WTC11 (cell line): ENCODE measurements around the gene TRPM4. TPM values are rescaled to one million over a fixed set of nuclear protein-coding genes. Genes with fewer than 3 reads are reported as not detected.
A peak's percentile ranks its signal among the peaks of the same experiment; 100 is the strongest.

ENCODE experiments used
- ATAC-seq: fragments of 200-7000 bp; cut with Tn5 transposase; 2 replicates; pipeline ENCODE4 v1.10.0; 2021; ENCODE audit warnings: mild to moderate bottlenecking, moderate library complexity
- CTCF ChIA-PET: fragments of 300-600 bp; sonication (Branson Sonifier 250); formaldehyde crosslinking; loops from one replicate; lab custom pipeline; 2021; ENCODE audit warnings: antibody characterized with exemption; lab: Charles Lee
- POLR2A ChIA-PET: fragments of 350-600 bp; sonication (Branson Sonifier 250); formaldehyde crosslinking; loops from one replicate; lab custom pipeline; 2021; ENCODE audit warnings: antibody characterized with exemption; lab: Charles Lee
- DNase-seq: peaks from one replicate; pipeline ENCODE4 v3.0.0; 2021; ENCODE audit warnings: low spot score
- H3K27ac Mint-ChIP-seq: 2 replicates; pipeline ENCODE4 v1.8.0; 2021; ENCODE audit warnings: mixed read lengths
- H3K27me3 Mint-ChIP-seq: 2 replicates; pipeline ENCODE4 v1.8.0; 2021; ENCODE audit warnings: low read depth, mild to moderate bottlenecking, moderate library complexity, mixed read lengths
- H3K36me3 Mint-ChIP-seq: 2 replicates; pipeline ENCODE4 v1.8.0; 2021; ENCODE audit warnings: mixed read lengths
- H3K4me1 Mint-ChIP-seq: 2 replicates; pipeline ENCODE4 v1.8.0; 2022; ENCODE audit warnings: mixed read lengths
- H3K4me3 Mint-ChIP-seq: 2 replicates; pipeline ENCODE4 v1.8.0; 2021; ENCODE audit warnings: mild to moderate bottlenecking, moderate library complexity, mixed read lengths
- H3K9me3 Mint-ChIP-seq: 2 replicates; pipeline ENCODE4 v1.8.0; 2021; ENCODE audit warnings: mixed read lengths
- EMX1 ChIP-seq: fragments of 250-450 bp; sonication (Bioruptor Pico); IDR thresholded peaks from 2 replicates; pipeline ENCODE4 v1.8.0; 2021; ENCODE audit warnings: mild to moderate bottlenecking
- ESRRA ChIP-seq: sonication (generic); formaldehyde crosslinking; IDR thresholded peaks from 2 replicates; pipeline ENCODE4 v1.8.1; 2022; ENCODE audit warnings: mild to moderate bottlenecking, missing genetic modification reagents, borderline replicate concordance
- GRHL2 ChIP-seq: fragments of 250-450 bp; sonication (Bioruptor Pico); IDR thresholded peaks from 2 replicates; pipeline ENCODE4 v1.8.0; 2022; ENCODE audit warnings: mild to moderate bottlenecking, moderate library complexity; ENCODE audit not compliant: insufficient replicate concordance, severe bottlenecking
- KAT7 ChIP-seq: sonication (generic); formaldehyde crosslinking; IDR thresholded peaks from 2 replicates; pipeline ENCODE4 v1.8.1; 2023; ENCODE audit warnings: missing genetic modification reagents, mild to moderate bottlenecking, borderline replicate concordance
- MYBL2 ChIP-seq: sonication (generic); formaldehyde crosslinking; IDR thresholded peaks from 2 replicates; pipeline ENCODE4 v1.8.1; 2023; ENCODE audit warnings: mild to moderate bottlenecking, moderate library complexity, missing genetic modification reagents
- NFE2L1 ChIP-seq: sonication (generic); formaldehyde crosslinking; IDR thresholded peaks from 2 replicates; pipeline ENCODE4 v1.8.1; 2023; ENCODE audit warnings: missing genetic modification reagents
- OVOL2 ChIP-seq: fragments of 250-450 bp; sonication (Bioruptor Pico); IDR thresholded peaks from 2 replicates; pipeline ENCODE4 v1.9.0; 2021; ENCODE audit warnings: mild to moderate bottlenecking, borderline replicate concordance
- PRRX2 ChIP-seq: fragments of 250-450 bp; sonication (Bioruptor Pico); IDR thresholded peaks from 2 replicates; pipeline ENCODE4 v1.8.0; 2021; ENCODE audit warnings: mild to moderate bottlenecking
- TP53 ChIP-seq: sonication (generic); formaldehyde crosslinking; IDR thresholded peaks from 2 replicates; pipeline ENCODE4 v1.8.1; 2023; ENCODE audit warnings: mild to moderate bottlenecking, missing genetic modification reagents
- ZNF423 ChIP-seq: fragments of 250-450 bp; sonication (Bioruptor Pico); IDR thresholded peaks from 2 replicates; pipeline ENCODE4 v2.1.2; 2022; ENCODE audit warnings: mild to moderate bottlenecking, moderate library complexity
- ZNF671 ChIP-seq: fragments of 250-450 bp; sonication (Bioruptor Pico); IDR thresholded peaks from 2 replicates; pipeline ENCODE4 v1.8.0; 2021; ENCODE audit warnings: mild to moderate bottlenecking
- total RNA-seq: library from RNA; stranded (reverse); gene quantifications from 3 replicates; pipeline ENCODE4 v1.2.3, GENCODE V29; 2021
- TF ChIP-seq, protein P1 (sequence below): sonication (generic); formaldehyde crosslinking; conservative IDR thresholded peaks from 2 replicates; pipeline ENCODE4 v1.8.1; 2022; ENCODE audit warnings: mild to moderate bottlenecking, missing genetic modification reagents
- TF ChIP-seq, protein P2 (sequence below): fragments of 200-600 bp; IDR thresholded peaks from 2 replicates; pipeline ENCODE4 v1.8.0; 2022; ENCODE audit warnings: antibody characterized with exemption
- TF ChIP-seq, protein P3 (sequence below): fragments of 250-450 bp; sonication (Bioruptor Pico); conservative IDR thresholded peaks from 2 replicates; pipeline ENCODE4 v1.9.0; 2021; ENCODE audit warnings: mild to moderate bottlenecking
- TF ChIP-seq, protein P4 (sequence below): sonication (generic); formaldehyde crosslinking; IDR thresholded peaks from 2 replicates; pipeline ENCODE4 v1.8.1; 2022; ENCODE audit warnings: mild to moderate bottlenecking, missing genetic modification reagents, moderate library complexity, borderline replicate concordance
- TF ChIP-seq, protein P5 (sequence below): sonication (generic); formaldehyde crosslinking; IDR thresholded peaks from 2 replicates; pipeline ENCODE4 v1.8.1; 2023; ENCODE audit warnings: mild to moderate bottlenecking, missing genetic modification reagents
- TF ChIP-seq, protein P6 (sequence below): sonication (generic); formaldehyde crosslinking; IDR thresholded peaks from 2 replicates; pipeline ENCODE4 v1.8.0; 2022; ENCODE audit warnings: mild to moderate bottlenecking, missing genetic modification reagents
- TF ChIP-seq, protein P7 (sequence below): sonication (generic); formaldehyde crosslinking; IDR thresholded peaks from 2 replicates; pipeline ENCODE4 v1.8.1; 2022; ENCODE audit warnings: mild to moderate bottlenecking, moderate library complexity, missing genetic modification reagents
- TF ChIP-seq, protein P8 (sequence below): sonication (generic); formaldehyde crosslinking; IDR thresholded peaks from 2 replicates; pipeline ENCODE4 v1.8.0; 2023; ENCODE audit warnings: missing genetic modification reagents, mild to moderate bottlenecking, borderline replicate concordance

The TRPM4 gene
- total RNA-seq, 1 experiment from 2014 or later = 15.5 TPM

DNA sequence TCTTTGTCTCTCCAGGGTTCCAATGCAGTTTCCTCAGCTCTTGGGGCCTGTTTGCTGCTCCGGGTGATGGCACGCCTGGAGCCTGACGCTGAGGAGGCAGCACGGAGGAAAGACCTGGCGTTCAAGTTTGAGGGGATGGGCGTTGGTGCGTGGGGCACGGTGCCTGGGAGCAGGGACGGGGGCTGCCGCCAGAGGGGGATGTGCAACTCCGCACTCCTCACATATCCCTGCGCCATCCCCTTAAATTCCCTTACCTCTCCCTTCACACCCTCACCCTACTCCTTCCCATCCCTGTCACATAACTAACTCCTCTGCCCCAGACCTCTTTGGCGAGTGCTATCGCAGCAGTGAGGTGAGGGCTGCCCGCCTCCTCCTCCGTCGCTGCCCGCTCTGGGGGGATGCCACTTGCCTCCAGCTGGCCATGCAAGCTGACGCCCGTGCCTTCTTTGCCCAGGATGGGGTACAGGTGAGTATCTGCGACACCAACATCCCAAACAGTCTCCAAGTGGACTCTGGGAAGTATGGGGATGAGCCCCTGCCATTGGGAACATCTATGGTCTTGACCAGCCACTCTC, 31.1 kb downstream of the TRPM4 start:
- ChIA-PET POLR2A (no interaction called here), CTCF (interaction anchor here (0.7 to 3.4 kb wide), 4 partner anchors 10 to 188 kb away, joined by 3 to 20 read pairs (median 3); no protein-coding TSS in a partner anchor)
- no peak overlapping the region for H3K27ac Mint-ChIP-seq
- TF ChIP-seq, protein P1, sequence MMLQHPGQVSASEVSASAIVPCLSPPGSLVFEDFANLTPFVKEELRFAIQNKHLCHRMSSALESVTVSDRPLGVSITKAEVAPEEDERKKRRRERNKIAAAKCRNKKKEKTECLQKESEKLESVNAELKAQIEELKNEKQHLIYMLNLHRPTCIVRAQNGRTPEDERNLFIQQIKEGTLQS (CRISPR knock-in tag) = no peak
- TF ChIP-seq EMX1 = no peak
- TF ChIP-seq MYBL2 (CRISPR knock-in tag) = no peak
- no peak for TF ChIP-seq OVOL2 (CRISPR knock-in tag)
- no peak for TF ChIP-seq GRHL2 (CRISPR knock-in tag)
- TF ChIP-seq, protein P2, sequence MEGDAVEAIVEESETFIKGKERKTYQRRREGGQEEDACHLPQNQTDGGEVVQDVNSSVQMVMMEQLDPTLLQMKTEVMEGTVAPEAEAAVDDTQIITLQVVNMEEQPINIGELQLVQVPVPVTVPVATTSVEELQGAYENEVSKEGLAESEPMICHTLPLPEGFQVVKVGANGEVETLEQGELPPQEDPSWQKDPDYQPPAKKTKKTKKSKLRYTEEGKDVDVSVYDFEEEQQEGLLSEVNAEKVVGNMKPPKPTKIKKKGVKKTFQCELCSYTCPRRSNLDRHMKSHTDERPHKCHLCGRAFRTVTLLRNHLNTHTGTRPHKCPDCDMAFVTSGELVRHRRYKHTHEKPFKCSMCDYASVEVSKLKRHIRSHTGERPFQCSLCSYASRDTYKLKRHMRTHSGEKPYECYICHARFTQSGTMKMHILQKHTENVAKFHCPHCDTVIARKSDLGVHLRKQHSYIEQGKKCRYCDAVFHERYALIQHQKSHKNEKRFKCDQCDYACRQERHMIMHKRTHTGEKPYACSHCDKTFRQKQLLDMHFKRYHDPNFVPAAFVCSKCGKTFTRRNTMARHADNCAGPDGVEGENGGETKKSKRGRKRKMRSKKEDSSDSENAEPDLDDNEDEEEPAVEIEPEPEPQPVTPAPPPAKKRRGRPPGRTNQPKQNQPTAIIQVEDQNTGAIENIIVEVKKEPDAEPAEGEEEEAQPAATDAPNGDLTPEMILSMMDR = no peak
- no peak for TF ChIP-seq TP53 (CRISPR knock-in tag)
- TF ChIP-seq, protein P3, sequence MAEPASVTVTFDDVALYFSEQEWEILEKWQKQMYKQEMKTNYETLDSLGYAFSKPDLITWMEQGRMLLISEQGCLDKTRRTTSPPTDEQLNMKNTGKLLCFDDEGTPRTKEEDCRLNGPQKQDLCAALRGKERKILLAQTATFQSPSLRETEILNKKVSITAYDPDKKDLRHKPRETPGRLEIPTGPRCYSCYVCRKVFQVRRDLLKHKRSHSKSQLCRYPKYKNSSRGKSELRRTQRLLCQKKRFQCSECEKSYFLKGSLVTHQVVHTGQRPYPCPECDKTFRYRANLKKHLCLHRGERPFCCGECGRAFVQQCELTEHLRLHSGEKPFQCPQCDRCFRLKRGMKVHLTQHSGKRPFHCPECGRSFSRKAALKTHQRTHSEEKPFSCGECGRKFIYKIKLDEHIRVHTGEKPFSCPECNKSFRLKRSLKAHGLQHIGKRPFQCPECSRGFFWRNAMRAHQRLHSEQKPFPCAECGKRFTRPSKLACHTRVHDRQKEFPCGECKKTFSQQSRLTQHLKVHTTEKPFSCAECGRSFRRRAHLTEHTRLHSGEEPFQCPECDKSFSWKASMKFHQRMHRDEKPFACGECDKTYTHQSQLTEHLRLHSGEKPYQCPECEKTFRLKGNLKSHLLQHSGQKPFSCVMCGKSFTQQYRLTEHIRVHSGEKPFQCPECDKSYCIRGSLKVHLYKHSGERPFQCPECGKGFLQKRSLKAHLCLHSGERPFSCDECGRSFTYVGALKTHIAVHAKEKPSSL = no peak
- TF ChIP-seq, protein P4, sequence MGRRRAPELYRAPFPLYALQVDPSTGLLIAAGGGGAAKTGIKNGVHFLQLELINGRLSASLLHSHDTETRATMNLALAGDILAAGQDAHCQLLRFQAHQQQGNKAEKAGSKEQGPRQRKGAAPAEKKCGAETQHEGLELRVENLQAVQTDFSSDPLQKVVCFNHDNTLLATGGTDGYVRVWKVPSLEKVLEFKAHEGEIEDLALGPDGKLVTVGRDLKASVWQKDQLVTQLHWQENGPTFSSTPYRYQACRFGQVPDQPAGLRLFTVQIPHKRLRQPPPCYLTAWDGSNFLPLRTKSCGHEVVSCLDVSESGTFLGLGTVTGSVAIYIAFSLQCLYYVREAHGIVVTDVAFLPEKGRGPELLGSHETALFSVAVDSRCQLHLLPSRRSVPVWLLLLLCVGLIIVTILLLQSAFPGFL (CRISPR knock-in tag) = no peak
- no peak for TF ChIP-seq ZNF671 (CRISPR knock-in tag)
- TF ChIP-seq, protein P5, sequence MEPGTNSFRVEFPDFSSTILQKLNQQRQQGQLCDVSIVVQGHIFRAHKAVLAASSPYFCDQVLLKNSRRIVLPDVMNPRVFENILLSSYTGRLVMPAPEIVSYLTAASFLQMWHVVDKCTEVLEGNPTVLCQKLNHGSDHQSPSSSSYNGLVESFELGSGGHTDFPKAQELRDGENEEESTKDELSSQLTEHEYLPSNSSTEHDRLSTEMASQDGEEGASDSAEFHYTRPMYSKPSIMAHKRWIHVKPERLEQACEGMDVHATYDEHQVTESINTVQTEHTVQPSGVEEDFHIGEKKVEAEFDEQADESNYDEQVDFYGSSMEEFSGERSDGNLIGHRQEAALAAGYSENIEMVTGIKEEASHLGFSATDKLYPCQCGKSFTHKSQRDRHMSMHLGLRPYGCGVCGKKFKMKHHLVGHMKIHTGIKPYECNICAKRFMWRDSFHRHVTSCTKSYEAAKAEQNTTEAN (CRISPR knock-in tag) = no peak
- TF ChIP-seq PRRX2 (CRISPR knock-in tag) = no peak
- no peak for TF ChIP-seq ZNF423 (CRISPR knock-in tag)
- no peak for TF ChIP-seq ESRRA
- H3K27me3 Mint-ChIP-seq = no peaks in the 10 kb centered on the region; the same call in 1 of the 2 replicates
- ATAC-seq (peak; percentile 79), DNase-seq (no peak)
- peaks cover 12% of the 10 kb centered on the region for H3K9me3 Mint-ChIP-seq
- H3K4me1 Mint-ChIP-seq = peaks cover 4% of the 10 kb centered on the region; the same call in 1 of the 2 replicates
- H3K36me3 Mint-ChIP-seq = peaks cover 16% of the 10 kb centered on the region
- H3K4me3 Mint-ChIP-seq = no peak overlapping the region

DNA sequence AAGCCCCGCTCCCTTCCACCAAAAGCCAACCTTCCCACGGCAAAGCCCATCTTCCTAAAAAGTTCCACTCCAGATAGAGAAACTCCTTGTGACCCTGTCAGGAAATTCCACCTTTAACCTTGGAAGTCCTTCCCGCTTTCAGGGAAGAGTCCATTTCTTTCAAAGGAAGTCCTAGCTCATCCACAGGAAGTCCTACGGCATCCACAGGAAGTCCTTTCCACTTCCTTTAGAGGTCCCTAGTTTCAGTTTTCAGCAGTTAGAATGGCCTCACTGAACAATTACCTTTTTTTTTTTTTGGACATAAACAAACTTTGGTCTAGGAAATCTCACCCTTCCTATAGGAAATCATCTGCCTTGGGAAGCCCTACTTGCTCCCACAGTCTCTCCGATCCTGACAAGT, 31.7 kb downstream of the TRPM4 start:
- Mint-ChIP-seq H3K4me1 (peaks cover 4% of the 10 kb centered on the region; the same call in 1 of the 2 replicates), H3K27ac (no peak overlapping the region)
- no peak for DNase-seq

More for the DNA sequence above, 31.7 kb downstream of the TRPM4 start:
- TF ChIP-seq, protein P6, sequence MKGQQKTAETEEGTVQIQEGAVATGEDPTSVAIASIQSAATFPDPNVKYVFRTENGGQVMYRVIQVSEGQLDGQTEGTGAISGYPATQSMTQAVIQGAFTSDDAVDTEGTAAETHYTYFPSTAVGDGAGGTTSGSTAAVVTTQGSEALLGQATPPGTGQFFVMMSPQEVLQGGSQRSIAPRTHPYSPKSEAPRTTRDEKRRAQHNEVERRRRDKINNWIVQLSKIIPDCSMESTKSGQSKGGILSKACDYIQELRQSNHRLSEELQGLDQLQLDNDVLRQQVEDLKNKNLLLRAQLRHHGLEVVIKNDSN (CRISPR knock-in tag) = no peak
- no peak for TF ChIP-seq KAT7 (CRISPR knock-in tag)
- TF ChIP-seq, protein P7, sequence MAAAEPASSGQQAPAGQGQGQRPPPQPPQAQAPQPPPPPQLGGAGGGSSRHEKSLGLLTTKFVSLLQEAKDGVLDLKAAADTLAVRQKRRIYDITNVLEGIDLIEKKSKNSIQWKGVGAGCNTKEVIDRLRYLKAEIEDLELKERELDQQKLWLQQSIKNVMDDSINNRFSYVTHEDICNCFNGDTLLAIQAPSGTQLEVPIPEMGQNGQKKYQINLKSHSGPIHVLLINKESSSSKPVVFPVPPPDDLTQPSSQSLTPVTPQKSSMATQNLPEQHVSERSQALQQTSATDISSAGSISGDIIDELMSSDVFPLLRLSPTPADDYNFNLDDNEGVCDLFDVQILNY = no peak
- TF ChIP-seq, protein P8, sequence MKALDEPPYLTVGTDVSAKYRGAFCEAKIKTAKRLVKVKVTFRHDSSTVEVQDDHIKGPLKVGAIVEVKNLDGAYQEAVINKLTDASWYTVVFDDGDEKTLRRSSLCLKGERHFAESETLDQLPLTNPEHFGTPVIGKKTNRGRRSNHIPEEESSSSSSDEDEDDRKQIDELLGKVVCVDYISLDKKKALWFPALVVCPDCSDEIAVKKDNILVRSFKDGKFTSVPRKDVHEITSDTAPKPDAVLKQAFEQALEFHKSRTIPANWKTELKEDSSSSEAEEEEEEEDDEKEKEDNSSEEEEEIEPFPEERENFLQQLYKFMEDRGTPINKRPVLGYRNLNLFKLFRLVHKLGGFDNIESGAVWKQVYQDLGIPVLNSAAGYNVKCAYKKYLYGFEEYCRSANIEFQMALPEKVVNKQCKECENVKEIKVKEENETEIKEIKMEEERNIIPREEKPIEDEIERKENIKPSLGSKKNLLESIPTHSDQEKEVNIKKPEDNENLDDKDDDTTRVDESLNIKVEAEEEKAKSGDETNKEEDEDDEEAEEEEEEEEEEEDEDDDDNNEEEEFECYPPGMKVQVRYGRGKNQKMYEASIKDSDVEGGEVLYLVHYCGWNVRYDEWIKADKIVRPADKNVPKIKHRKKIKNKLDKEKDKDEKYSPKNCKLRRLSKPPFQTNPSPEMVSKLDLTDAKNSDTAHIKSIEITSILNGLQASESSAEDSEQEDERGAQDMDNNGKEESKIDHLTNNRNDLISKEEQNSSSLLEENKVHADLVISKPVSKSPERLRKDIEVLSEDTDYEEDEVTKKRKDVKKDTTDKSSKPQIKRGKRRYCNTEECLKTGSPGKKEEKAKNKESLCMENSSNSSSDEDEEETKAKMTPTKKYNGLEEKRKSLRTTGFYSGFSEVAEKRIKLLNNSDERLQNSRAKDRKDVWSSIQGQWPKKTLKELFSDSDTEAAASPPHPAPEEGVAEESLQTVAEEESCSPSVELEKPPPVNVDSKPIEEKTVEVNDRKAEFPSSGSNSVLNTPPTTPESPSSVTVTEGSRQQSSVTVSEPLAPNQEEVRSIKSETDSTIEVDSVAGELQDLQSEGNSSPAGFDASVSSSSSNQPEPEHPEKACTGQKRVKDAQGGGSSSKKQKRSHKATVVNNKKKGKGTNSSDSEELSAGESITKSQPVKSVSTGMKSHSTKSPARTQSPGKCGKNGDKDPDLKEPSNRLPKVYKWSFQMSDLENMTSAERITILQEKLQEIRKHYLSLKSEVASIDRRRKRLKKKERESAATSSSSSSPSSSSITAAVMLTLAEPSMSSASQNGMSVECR = no peak
- no peak for TF ChIP-seq NFE2L1 (CRISPR knock-in tag)
- POLR2A ChIA-PET = no interaction called here
- no peak overlapping the region for H3K4me3 Mint-ChIP-seq
- peaks cover 7% of the 10 kb centered on the region for H3K9me3 Mint-ChIP-seq
- peaks cover 5% of the 10 kb centered on the region for H3K27me3 Mint-ChIP-seq
- no peak for ATAC-seq
- CTCF ChIA-PET = interaction anchor here (0.7 to 3.4 kb wide), 4 partner anchors 10 to 189 kb away, joined by 3 to 20 read pairs (median 3); no protein-coding TSS in a partner anchor
- H3K36me3 Mint-ChIP-seq = peaks cover 12% of the 10 kb centered on the region
